Measurements from ENCODE around the gene MARS1. TPM values are rescaled to one million over a fixed set of nuclear protein-coding genes. Genes with fewer than 3 reads are reported as not detected.

MARS1 gene
- total and polyA plus RNA-seq, 2 experiments from 2014 or later: 117 to 147 TPM

- H3K27me3 ChIP-seq: peaks cover 5% of the 10 kb centered on the region
- DNase-seq (ENCODE audit: low spot score): no peak
- no peak overlapping the region for H2AFZ ChIP-seq
- H3K4me3 ChIP-seq: no peak overlapping the region
- no peaks in the 10 kb centered on the region for H3K9me2 ChIP-seq (replicated peaks; ENCODE audit: insufficient read depth)
- H3K36me3 ChIP-seq (replicated peaks; ENCODE audit: insufficient read depth, low read depth): no peaks in the 10 kb centered on the region
- no peak overlapping the region for H3K27ac ChIP-seq
- no peak overlapping the region for H3K4me2 ChIP-seq
- 94% methylated on average over 6 of the region's 6 CpGs for WGBS (ENCODE audit: low lambda C conversion rate, missing lambda C conversion rate)
- no peaks in the 10 kb centered on the region for H4K20me1 ChIP-seq (ENCODE audit: insufficient read depth, poor library complexity, severe bottlenecking)
- H3K79me2 ChIP-seq: no peaks in the 10 kb centered on the region
- no peaks in the 10 kb centered on the region for H3K9me3 ChIP-seq (ENCODE audit: low read depth)
- TF ChIP-seq EZH2phosphoT487 (IDR thresholded peaks at IDR 0.05; ENCODE audit: low read depth, severe bottlenecking, unreplicated experiment): no peak
- no peak for TF ChIP-seq CTCF (IDR thresholded peaks at IDR 0.05; ENCODE audit: poor library complexity)
- no peak for TF ChIP-seq EZH2 (IDR thresholded peaks at IDR 0.05; ENCODE audit: borderline replicate concordance)
- no peaks in the 10 kb centered on the region for H3K4me1 ChIP-seq (ENCODE audit: insufficient read depth)
These were observed 22.7 kb upstream of the MARS1 start for GRCh38 chr12:57465030-57465746.

- Histone ChIP-seq H3K36me3 (replicated peaks; ENCODE audit: insufficient read depth, low read depth) (no peaks in the 10 kb centered on the region), H3K4me3 (no peak overlapping the region), H3K9me2 (replicated peaks; ENCODE audit: insufficient read depth) (no peaks in the 10 kb centered on the region), H3K27ac (no peak overlapping the region), H4K20me1 (ENCODE audit: insufficient read depth, poor library complexity, severe bottlenecking) (no peaks in the 10 kb centered on the region), H3K27me3 (peaks cover 5% of the 10 kb centered on the region), H3K9me3 (ENCODE audit: low read depth) (no peaks in the 10 kb centered on the region), H3K4me2 (no peak overlapping the region), H3K4me1 (ENCODE audit: insufficient read depth) (peaks cover 2% of the 10 kb centered on the region), H2AFZ (no peak overlapping the region), H3K79me2 (no peaks in the 10 kb centered on the region)
- no peak for DNase-seq (ENCODE audit: low spot score)
- 86% methylated on average over 14 of the region's 14 CpGs for WGBS (ENCODE audit: low lambda C conversion rate, missing lambda C conversion rate)
- TF ChIP-seq EZH2 (IDR thresholded peaks at IDR 0.05; ENCODE audit: borderline replicate concordance) (no peak), EZH2phosphoT487 (IDR thresholded peaks at IDR 0.05; ENCODE audit: low read depth, severe bottlenecking, unreplicated experiment) (no peak), CTCF (IDR thresholded peaks at IDR 0.05; ENCODE audit: poor library complexity) (no peak)
These were observed 21.9 kb upstream of the MARS1 start for GRCh38 chr12:57465747-57466505.

DNA sequence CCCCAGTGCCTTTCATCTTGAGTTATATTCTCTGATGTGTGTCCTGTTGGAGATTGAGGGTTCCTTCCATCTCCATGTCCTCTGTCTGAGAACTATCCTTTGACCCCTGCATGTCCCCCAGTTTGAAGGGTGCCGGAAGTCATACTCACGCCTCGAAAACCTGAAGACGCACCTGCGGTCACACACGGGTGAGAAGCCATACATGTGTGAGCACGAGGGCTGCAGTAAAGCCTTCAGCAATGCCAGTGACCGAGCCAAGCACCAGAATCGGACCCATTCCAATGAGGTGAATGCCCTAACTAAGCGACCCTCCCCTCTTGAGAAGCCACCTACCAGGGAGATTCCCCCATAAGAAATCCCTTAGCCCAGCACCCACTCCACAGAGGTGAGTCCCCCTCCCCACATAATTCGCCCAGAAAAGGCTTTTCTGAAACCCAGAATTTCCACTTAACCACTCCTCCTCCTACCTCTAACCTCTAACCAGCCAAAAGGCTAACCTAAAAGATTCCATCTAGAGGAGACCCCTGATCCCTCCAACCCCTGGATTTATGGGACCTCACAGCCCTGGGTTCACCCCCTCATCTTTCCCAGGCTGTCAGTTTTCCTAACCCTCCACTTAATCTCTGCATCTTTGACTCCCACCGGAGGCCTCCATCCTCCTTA is 20.5 kb upstream of the MARS1 start:
- H3K4me2 ChIP-seq: no peak overlapping the region
- 94% methylated on average over 12 of the region's 12 CpGs for WGBS (ENCODE audit: low lambda C conversion rate, missing lambda C conversion rate)
- H3K4me1 ChIP-seq (ENCODE audit: insufficient read depth): peaks cover 3% of the 10 kb centered on the region

More for the DNA sequence above, 20.5 kb upstream of the MARS1 start:
- Histone ChIP-seq H3K36me3 (replicated peaks; ENCODE audit: insufficient read depth, low read depth) (no peaks in the 10 kb centered on the region), H3K79me2 (no peaks in the 10 kb centered on the region), H3K4me3 (no peak overlapping the region), H4K20me1 (ENCODE audit: insufficient read depth, poor library complexity, severe bottlenecking) (no peaks in the 10 kb centered on the region), H3K27ac (no peak overlapping the region), H3K27me3 (peaks cover 8% of the 10 kb centered on the region), H2AFZ (no peak overlapping the region), H3K9me3 (ENCODE audit: low read depth) (no peaks in the 10 kb centered on the region), H3K9me2 (replicated peaks; ENCODE audit: insufficient read depth) (no peaks in the 10 kb centered on the region)
- TF ChIP-seq EZH2 (IDR thresholded peaks at IDR 0.05; ENCODE audit: borderline replicate concordance) (no peak), CTCF (IDR thresholded peaks at IDR 0.05; ENCODE audit: poor library complexity) (no peak), EZH2phosphoT487 (IDR thresholded peaks at IDR 0.05; ENCODE audit: low read depth, severe bottlenecking, unreplicated experiment) (no peak)
- no peak for DNase-seq (ENCODE audit: low spot score)

All from hepatocyte (in vitro differentiated cells).